ENCODE measurements around the gene DKKL1.

DNA sequence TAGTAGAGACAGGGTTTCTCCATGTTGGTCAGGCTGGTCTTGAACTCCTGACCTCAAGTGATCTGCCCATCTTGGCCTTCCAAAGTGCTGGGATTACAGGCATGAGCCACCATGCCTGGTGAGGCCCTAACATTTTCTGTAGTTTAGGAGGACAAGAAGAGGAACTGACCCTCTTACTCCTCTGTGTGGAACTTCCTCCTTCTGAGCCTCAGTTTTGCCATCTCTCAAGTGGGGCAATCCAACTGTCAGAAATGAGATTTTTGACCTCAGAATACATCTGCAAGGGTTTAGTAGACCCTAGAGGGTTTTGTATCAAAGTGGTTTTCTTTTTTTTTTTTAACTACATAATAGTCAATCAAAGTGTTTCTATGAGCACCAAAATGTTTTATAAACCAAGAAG lies 2.4 kb downstream of the DKKL1 start:
- TF ChIP-seq GATA2 (IDR thresholded peaks at IDR 0.05; ENCODE audit: low read depth, low read length): no peak
- TF ChIP-seq GATA3 (IDR thresholded peaks at IDR 0.05; ENCODE audit: low read depth, low read length): no peak

All from SH-SY5Y (cell line).